GM12865 (cell line): ENCODE data around the gene SAFB.

Source experiments
- DNase-seq: peaks from one replicate; pipeline ENCODE4 v3.0.0; 2010; ENCODE audit warnings: low read depth
- H3K4me3 ChIP-seq: 2 replicates; pipeline ENCODE4 v1.5.1; 2011; ENCODE audit warnings: mild to moderate bottlenecking, low read depth, low read length, control low read depth
- CTCF ChIP-seq: IDR thresholded peaks from 2 replicates; pipeline ENCODE4 v1.5.1; 2011; ENCODE audit warnings: low read length, control low read depth, low read depth, inconsistent platforms; ENCODE audit not compliant: insufficient read depth; ENCODE audit errors: missing control alignments

SAFB gene

GRCh38 chr19:5619946-5620345, 2.9 kb upstream of the SAFB start:
- no peak for TF ChIP-seq CTCF
- H3K4me3 ChIP-seq = no peak overlapping the region
- no peak for DNase-seq

DNA sequence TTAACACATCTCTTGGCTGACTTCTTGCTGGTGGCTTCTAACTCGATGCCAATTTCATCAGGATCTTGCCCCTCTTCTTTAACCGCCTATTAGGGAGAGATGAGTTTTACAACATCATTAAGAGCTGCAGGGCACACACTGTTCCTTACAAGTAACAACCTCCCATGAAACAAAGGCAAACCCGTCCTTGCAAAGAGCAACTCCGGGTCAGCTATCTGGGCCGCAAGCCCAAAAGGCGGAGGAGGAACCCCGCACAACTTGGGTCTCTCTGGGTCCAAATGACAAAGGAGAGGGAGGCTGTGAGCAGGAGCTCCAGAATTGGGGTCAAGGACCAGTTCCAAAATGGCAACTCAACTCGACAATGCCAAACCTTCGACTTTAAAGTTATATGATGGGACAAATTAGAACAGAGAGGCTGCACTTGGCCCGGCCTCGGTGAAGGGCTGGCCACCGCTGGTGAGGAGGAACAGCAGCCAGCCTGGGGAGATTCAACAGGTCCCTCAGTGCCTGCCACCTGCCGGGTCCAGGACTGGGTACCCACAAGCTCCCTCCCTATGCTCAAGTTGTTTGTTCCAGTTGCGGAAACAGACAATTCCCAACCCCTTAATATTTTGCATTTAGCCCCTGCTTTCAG, 1.5 kb upstream of the SAFB start:
- TF ChIP-seq CTCF = no peak
- no peak for DNase-seq
- peak overlapping the region; percentile 98 for H3K4me3 ChIP-seq

DNA sequence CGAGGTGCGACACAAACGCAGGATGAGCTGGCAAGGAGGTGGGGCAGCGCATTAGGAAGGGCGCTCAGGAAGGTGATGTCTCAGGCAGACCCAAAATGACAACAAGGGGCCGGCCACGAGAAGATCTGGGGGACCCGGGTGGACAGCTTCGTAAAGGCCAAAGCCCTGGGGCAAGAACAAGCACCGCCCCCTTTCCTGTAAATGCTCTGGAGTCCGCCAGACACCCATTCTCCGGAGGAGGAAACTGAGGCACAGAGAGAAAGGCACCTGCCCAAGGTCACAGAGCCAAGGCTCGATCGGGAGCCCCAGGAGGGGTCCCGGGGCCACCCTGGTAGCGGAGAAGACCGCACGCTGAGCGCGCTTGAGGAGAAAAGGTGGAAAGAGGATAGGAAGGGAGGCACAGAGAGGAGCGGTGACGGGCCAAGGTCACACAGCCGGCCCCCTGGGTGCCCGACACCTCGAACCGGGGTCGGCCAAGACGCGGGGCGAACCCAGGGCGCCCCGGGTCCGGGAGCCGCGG, 878 bp upstream of the SAFB start:
- peak; percentile 24 for DNase-seq
- H3K4me3 ChIP-seq = peak overlapping the region; percentile 98
- no peak for TF ChIP-seq CTCF

- peak; percentile 14 for DNase-seq
- TF ChIP-seq CTCF = no peak
- H3K4me3 ChIP-seq = peak overlapping the region; percentile 93
Observed at GRCh38 chr19:5623397-5624017, 624 bp downstream of the SAFB start.

GRCh38 chr19:5624018-5624663, 1.3 kb downstream of the SAFB start:
- TF ChIP-seq CTCF = no peak
- peak; percentile 30 for DNase-seq
- peak overlapping the region; percentile 93 for H3K4me3 ChIP-seq

GRCh38 chr19:5624741-5625278, 1.9 kb downstream of the SAFB start:
- peak overlapping the region; percentile 93 for H3K4me3 ChIP-seq
- no peak for TF ChIP-seq CTCF
- no peak for DNase-seq
